ENCODE data around the gene SMCO2. TPM values are rescaled to one million over a fixed set of nuclear protein-coding genes. Genes with fewer than 3 reads are reported as not detected.

Gene SMCO2
- total and polyA plus RNA-seq, 9 of the 15 experiments (the other 6 are each of a cell fraction or from before 2014, with no cell fraction given), result not detected

DNA sequence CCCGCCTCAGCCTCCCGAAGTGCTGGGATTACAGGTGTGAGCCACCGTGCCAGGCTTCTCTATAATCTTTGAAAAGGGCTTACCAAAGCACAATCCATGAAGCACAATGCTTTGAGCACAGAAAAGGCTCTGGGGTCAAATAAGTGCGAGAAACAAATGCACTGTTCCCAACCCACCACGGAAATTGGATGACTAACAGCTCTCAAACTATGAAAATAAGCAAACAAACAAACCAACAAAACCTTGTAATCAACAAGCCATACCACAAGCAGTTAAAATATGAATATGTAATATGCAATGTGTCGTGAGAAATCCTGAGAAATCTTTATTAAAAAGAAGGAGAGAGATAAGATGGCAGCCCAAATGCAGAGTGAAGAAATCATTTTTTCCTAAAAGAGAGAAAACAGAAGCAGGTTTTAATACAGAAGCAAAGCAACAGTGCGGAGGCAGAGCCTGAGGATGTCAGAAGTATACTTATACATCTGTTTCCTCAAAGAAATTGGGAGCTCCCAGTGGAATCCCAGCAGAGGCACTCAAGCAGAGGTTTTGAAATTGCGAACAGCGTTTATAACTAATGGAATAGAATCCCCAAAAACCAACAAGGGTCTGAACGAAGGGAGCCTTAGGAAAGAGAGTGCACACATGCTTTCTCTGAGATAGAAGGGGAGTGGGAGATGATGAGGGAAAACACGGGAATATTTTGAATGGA, 17.1 kb downstream of the SMCO2 start:
- intact Hi-C loops (cut with micrococcal nuclease), result no loop called here
- 1% methylated on average over 10 of the region's 11 CpGs for WGBS (ENCODE audit: insufficient coverage, low coverage, missing lambda C conversion rate)
- no peak overlapping the region for H2AFZ ChIP-seq (ENCODE audit: low read depth, low read length)
- in situ Hi-C loops (cut with MboI), result no loop called here
- DNase-seq (ENCODE audit: extremely low read depth in 1 of 4, low spot score in 3 of 4) (no peak), ATAC-seq (no peak), FAIRE-seq (no peak)
- TF ChIP-seq ZFPM2 (CRISPR knock-in tag; IDR thresholded peaks at IDR 0.05) (no peak), HMG20B (CRISPR knock-in tag; IDR thresholded peaks at IDR 0.05) (no peak), SIRT6 (IDR thresholded peaks at IDR 0.05; ENCODE audit: low read depth, low read length) (no peak), MCM2 (IDR thresholded peaks at IDR 0.05; ENCODE audit: low read depth) (no peak), NELFE (IDR thresholded peaks at IDR 0.05; ENCODE audit: insufficient read depth, insufficient read length) (no peak), GTF2E2 (tag; IDR thresholded peaks at IDR 0.05) (no peak), ZC3H8 (IDR thresholded peaks at IDR 0.05) (no peak), EP400 (IDR thresholded peaks at IDR 0.05) (no peak), ZNF668 (CRISPR knock-in tag; IDR thresholded peaks at IDR 0.05) (no peak), BRD9 (IDR thresholded peaks at IDR 0.05; ENCODE audit: low read depth, partially characterized antibody) (no peak), ZNF133 (CRISPR knock-in tag; IDR thresholded peaks at IDR 0.05) (no peak), NCOA2 (IDR thresholded peaks at IDR 0.05; ENCODE audit: partially characterized antibody in 2 of 2) (no peak), ZNF696 (CRISPR knock-in tag; conservative IDR thresholded peaks at IDR 0.05) (no peak)
- TF ChIP-seq, protein P1, sequence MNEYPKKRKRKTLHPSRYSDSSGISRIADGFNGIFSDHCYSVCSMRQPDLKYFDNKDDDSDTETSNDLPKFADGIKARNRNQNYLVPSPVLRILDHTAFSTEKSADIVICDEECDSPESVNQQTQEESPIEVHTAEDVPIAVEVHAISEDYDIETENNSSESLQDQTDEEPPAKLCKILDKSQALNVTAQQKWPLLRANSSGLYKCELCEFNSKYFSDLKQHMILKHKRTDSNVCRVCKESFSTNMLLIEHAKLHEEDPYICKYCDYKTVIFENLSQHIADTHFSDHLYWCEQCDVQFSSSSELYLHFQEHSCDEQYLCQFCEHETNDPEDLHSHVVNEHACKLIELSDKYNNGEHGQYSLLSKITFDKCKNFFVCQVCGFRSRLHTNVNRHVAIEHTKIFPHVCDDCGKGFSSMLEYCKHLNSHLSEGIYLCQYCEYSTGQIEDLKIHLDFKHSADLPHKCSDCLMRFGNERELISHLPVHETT (CRISPR knock-in tag; conservative IDR thresholded peaks at IDR 0.05 in 1 of 2, IDR thresholded peaks at IDR 0.05 in 1 of 2), result no peak
- TF ChIP-seq, protein P2, sequence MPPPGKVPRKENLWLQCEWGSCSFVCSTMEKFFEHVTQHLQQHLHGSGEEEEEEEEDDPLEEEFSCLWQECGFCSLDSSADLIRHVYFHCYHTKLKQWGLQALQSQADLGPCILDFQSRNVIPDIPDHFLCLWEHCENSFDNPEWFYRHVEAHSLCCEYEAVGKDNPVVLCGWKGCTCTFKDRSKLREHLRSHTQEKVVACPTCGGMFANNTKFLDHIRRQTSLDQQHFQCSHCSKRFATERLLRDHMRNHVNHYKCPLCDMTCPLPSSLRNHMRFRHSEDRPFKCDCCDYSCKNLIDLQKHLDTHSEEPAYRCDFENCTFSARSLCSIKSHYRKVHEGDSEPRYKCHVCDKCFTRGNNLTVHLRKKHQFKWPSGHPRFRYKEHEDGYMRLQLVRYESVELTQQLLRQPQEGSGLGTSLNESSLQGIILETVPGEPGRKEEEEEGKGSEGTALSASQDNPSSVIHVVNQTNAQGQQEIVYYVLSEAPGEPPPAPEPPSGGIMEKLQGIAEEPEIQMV (tag; conservative IDR thresholded peaks at IDR 0.05; ENCODE audit: low read depth), result no peak
- TF ChIP-seq, protein P3, sequence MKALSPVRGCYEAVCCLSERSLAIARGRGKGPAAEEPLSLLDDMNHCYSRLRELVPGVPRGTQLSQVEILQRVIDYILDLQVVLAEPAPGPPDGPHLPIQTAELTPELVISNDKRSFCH (CRISPR knock-in tag; IDR thresholded peaks at IDR 0.05), result no peak
- TF ChIP-seq, protein P3 (tag; IDR thresholded peaks at IDR 0.05), result no peak
- TF ChIP-seq, protein P4, sequence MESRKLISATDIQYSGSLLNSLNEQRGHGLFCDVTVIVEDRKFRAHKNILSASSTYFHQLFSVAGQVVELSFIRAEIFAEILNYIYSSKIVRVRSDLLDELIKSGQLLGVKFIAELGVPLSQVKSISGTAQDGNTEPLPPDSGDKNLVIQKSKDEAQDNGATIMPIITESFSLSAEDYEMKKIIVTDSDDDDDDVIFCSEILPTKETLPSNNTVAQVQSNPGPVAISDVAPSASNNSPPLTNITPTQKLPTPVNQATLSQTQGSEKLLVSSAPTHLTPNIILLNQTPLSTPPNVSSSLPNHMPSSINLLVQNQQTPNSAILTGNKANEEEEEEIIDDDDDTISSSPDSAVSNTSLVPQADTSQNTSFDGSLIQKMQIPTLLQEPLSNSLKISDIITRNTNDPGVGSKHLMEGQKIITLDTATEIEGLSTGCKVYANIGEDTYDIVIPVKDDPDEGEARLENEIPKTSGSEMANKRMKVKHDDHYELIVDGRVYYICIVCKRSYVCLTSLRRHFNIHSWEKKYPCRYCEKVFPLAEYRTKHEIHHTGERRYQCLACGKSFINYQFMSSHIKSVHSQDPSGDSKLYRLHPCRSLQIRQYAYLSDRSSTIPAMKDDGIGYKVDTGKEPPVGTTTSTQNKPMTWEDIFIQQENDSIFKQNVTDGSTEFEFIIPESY (CRISPR knock-in tag; IDR thresholded peaks at IDR 0.05), result no peak
- no peaks in the 10 kb centered on the region for H4K20me1 ChIP-seq (replicated peaks; ENCODE audit: control insufficient read depth, insufficient read depth, low read length)
- no peak overlapping the region for H3K4me2 ChIP-seq (ENCODE audit: insufficient read depth, low read length)
- H3K79me2 ChIP-seq (ENCODE audit: control insufficient read depth, insufficient read depth, low read length), result no peaks in the 10 kb centered on the region
- H3K27me3 ChIP-seq (ENCODE audit: control insufficient read depth in 2 of 2, insufficient read depth in 2 of 2, low read length in 2 of 2), result peaks cover 7 to 14% of the 10 kb centered on the region in 2 experiments; a peak in 4 of 5 replicates
- H3K27ac ChIP-seq (ENCODE audit: extremely low read depth, low read depth, low read length), result no peak overlapping the region
- H3K9me3 ChIP-seq (replicated peaks; ENCODE audit: control insufficient read depth, insufficient read depth, low read depth, low read length), result no peaks in the 10 kb centered on the region
- no TSS peak for BruUV-seq (replicated peaks)
- no peak overlapping the region for H3K4me3 ChIP-seq
- POLR2A ChIA-PET, result no interaction called here
- H3K36me3 ChIP-seq (ENCODE audit: control insufficient read depth, insufficient read depth, low read length), result no peaks in the 10 kb centered on the region
- H3K4me1 ChIP-seq (replicated peaks in 1 of 2; ENCODE audit: control insufficient read depth in 2 of 2, insufficient read depth in 2 of 2, low read length in 2 of 2), result no peaks in the 10 kb centered on the region
- H3K9me1 ChIP-seq (ENCODE audit: control insufficient read depth, insufficient read depth, low read length), result no peaks in the 10 kb centered on the region
- CTCF ChIA-PET (ENCODE audit: low intra/inter-chr PET ratio), result no interaction called here
- H3K9ac ChIP-seq (ENCODE audit: insufficient read depth in 1 of 2, low read depth in 2 of 2, low read length in 2 of 2), result no peak overlapping the region

Data from K562 (cell line).